ENCODE results near the gene CBLL2.
"Not testable (repeated sequence)": the region's sequence is repeated elsewhere in the genome, so short reads cannot be mapped to it uniquely, and the experiment has no call there.

Gene CBLL2

DNA sequence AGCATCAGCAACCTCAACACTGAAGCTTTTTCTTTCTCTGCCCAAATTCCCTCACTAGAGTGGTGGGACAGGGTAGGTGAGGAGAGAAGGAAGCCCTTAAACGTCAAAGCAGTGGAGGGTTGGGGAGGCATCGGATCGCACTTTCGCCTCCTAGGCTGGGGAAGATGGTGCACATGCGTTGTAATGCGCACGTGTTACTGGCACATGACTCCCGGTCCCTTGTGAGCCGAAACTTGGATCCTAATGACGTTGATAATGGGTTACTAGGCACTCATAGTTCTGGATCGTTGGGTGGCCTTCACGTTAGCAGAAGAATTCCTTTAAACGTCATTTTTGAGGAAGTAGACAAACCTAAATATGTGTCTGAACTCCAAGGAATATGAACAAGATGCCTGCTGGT, at the start of gene CBLL2:
Gene CBLL2, plus strand, starts transcription at position 301 of the 400 bp plus-strand sequence. Its CDS starts 79 bp downstream, at position 380.
- no peak for DNase-seq

- no peak for DNase-seq
Measured at GRCh38 chrX:22234380-22234779, 38.3 kb upstream of the CBLL2 start.

DNA sequence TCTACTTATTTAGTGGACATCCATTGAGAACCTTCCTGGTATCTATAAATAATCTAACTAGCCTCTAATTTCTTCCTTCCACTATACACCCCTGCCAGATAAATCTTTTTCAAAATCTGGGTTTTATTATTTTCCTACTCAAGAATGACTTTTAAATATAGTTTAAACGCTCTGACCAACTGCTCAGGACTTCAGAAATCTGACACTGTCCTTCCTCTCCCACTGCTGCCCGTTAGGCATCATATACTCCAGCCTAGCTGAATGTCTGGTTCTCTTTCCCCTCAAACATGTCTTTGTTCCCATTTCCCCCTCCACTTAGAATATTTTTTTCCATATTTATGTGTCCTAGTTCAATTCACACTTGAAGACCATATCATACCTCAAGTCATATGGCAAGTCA, 35.2 kb upstream of the CBLL2 start:
- DNase-seq, result no peak

DNA sequence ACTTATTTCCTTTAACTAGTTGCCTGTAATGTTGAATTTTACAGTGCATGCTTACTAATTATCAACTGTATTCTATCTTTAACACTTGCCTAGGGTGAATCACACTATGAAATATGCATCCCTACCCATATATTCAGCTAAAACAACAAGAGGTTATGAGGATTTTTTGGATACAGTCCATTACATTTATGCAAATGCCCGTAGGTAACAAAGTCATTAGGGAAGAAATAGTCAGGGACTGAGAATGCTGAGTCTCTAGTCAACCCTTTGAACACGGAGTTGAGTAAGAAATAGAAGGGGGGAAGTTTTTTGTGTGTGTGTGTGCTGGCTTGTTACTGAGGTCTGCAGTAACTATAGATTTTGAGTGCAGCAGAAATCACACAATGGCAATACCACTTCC, 26.1 kb upstream of the CBLL2 start:
- no peak for DNase-seq

GRCh38 chrX:22247169-22247568, 25.5 kb upstream of the CBLL2 start:
- DNase-seq, result no peak

- no peak for DNase-seq
Measured at GRCh38 chrX:22248401-22248800, 24.3 kb upstream of the CBLL2 start.

GRCh38 chrX:22249371-22249770, 23.3 kb upstream of the CBLL2 start:
- DNase-seq, result no peak

DNA sequence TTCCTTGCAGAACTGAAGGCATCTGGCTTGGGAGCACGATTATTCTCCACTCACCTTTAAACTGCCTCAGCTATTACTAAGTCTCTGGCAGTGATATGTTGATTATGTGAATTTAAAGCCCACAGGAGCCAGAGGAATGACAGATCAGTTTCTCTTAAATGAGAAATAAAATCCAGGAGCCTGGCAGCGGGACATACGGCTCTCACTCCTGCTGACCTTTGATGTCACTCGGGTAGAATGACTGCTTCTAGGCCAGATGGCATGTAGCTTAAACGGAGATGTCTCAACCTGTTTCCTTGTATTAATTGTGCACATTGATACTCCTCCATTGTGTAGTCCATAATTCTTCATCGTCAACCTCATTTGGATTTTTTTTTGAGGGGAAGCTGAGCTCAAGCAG, 4.0 kb upstream of the CBLL2 start:
- DNase-seq, result no peak

DNA sequence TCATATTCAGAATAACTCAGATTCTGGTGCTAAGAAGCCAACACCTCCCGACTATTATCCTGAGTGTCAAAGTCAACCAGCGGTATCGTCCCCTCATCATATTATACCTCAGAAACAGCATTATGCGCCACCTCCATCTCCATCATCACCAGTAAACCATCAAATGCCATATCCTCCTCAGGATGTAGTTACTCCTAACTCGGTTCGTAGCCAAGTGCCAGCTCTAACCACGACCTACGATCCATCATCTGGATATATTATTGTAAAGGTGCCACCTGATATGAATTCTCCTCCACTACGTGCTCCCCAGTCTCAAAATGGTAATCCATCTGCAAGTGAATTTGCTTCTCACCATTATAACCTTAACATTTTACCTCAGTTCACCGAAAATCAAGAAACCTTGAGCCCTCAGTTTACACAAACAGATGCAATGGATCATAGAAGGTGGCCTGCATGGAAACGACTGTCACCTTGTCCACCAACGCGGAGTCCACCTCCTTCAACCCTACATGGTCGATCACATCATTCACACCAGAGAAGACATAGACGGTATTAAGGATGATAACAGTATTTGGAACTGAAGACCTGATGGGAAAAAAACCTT, 1.1 kb downstream of the CBLL2 start:
- DNase-seq, result no peak

DNA sequence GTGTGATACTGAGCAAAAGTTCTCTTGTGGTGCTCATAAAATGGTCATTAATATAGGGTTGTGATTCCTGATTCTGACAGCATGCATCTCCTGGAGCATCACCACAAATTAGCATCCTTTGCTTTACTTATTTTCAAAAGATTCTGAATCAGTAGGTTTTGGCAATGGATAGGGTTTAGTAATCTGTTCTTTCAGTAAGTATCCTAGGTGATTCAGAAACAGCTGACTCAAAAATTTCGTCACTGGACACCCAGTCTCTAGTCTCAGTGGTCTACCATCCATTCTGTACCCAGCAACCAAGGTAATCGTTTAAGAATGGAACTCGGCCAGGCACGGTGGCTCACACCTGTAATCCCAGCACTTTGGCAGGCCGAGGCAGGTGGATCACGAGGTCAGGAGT, 4.1 kb downstream of the CBLL2 start:
- no peak for DNase-seq

- DNase-seq, result no peak
Measured at GRCh38 chrX:22278375-22278774, 5.7 kb downstream of the CBLL2 start.

DNA sequence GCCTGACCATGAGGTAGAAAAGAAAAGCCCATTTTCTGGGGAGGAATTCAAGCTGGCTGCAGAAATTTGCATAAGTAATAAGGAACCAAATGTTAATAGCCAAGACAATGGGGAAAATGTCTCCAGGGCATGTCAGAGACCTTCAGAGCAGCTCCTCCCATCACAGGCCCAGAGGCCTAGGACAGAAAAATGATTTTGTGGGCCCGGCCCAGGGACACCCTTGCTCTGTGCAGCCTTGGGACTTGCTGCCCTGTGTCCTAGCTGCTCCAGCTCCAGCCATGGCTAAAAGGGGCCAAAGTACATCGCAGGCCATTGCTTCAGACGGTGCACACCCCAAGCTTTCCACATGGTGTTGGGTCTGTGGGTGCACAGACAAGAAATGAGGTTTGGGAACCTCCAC, 16.5 kb downstream of the CBLL2 start:
- not testable (repeated sequence) for DNase-seq

- no peak for DNase-seq
Measured at GRCh38 chrX:22296871-22297270, 24.2 kb downstream of the CBLL2 start.

DNA sequence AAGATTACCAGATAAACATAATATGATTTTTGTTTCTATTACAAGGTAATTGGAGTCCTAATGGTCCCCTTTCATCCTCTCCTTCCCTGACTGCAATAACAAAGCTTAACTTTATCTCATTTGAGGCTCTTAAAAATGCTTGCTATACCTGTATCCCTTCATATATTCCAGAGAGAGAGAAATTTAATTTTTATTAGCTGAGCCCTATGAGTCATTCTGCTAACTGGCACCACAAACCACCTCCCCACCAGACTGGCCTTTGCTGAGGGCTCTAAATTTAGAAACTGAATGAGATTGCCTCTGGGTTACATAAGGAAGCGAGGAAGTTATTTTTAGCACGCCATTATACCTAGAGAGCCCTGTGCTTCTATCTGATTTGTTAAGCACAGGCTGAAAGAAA, 27.4 kb downstream of the CBLL2 start:
- DNase-seq, result no peak

GRCh38 chrX:22310779-22311178, 38.1 kb downstream of the CBLL2 start:
- no peak for DNase-seq

DNA sequence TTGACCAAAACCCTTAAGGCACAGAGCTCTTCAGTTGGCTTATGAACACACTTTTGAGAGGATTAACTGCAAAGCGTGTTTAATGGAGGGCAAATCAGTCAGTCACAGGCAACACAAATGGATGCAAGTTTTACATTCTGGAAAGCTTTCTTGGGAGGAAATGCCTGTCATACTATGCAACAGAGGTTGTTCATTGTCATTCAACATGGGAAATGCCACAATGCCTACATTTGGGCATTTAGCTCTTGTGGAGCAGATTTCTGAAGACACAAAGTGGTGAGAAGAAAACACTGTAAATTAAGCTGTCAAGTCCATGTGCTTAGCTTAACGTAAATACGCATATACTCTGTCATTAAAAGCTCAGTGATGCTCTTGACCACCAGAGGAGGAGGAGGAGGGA, 41.1 kb downstream of the CBLL2 start:
- DNase-seq, result no peak

GRCh38 chrX:22314211-22314610, 41.5 kb downstream of the CBLL2 start:
- DNase-seq, result no peak

- DNase-seq, result no peak
Measured at GRCh38 chrX:22314692-22315091, 42.0 kb downstream of the CBLL2 start.

GRCh38 chrX:22315151-22315550, 42.4 kb downstream of the CBLL2 start:
- DNase-seq, result no peak

- DNase-seq, result no peak
Measured at GRCh38 chrX:22320236-22320873, 47.6 kb downstream of the CBLL2 start.

- DNase-seq, result no peak
Measured at GRCh38 chrX:22323541-22323940, 50.8 kb downstream of the CBLL2 start.

Data from GOT3 (cell line).